Stimulated activated CD4-positive, alpha-beta T cell treated with anti-CD3 and anti-CD28 coated beads, TNF-alpha, amount 100 ng/mL, for 48 hours (primary cell): ENCODE data around the gene ELOVL5.
"Not testable (repeated sequence)": the region's sequence is repeated elsewhere in the genome, so short reads cannot be mapped to it uniquely, and the experiment has no call there.

Experiments
- DNase-seq, 3 donors: peaks; one replicate each; pipeline ENCODE4 v3.0.0-alpha.2; 2020; ENCODE audit warnings: low read depth in 3 of 3

Gene ELOVL5

GRCh38 chr6:53359095-53359842 lies 10.5 kb upstream of the ELOVL5 start:
- peak; percentile 83 to 85 (median 83) for DNase-seq

- DNase-seq: no peak
These were observed 9.8 kb upstream of the ELOVL5 start for GRCh38 chr6:53358440-53359094.

GRCh38 chr6:53357576-53358360 lies 9.0 kb upstream of the ELOVL5 start:
- DNase-seq: no peak

- no peak for DNase-seq
These were observed 4.9 kb upstream of the ELOVL5 start for GRCh38 chr6:53353624-53354023.

DNA sequence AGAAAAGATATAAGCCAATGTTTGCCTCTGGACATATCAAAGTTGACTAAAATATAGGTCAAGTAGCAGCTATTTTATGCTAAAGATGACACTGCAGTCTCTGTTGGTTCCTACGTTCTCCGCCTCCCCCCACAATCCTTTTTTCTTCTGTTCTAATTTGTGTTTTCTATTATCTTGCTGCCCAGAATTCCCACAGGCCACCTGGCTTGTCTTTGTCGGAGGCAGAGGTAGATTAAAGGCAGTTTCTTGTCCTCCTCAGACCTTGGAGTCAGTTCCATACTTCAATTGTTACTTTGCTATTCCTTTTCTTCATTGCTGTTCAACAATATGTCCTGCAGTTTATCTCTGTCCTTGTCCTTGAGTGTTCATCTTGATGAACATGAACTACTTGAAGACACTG lies 3.6 kb upstream of the ELOVL5 start:
- DNase-seq: no peak

DNA sequence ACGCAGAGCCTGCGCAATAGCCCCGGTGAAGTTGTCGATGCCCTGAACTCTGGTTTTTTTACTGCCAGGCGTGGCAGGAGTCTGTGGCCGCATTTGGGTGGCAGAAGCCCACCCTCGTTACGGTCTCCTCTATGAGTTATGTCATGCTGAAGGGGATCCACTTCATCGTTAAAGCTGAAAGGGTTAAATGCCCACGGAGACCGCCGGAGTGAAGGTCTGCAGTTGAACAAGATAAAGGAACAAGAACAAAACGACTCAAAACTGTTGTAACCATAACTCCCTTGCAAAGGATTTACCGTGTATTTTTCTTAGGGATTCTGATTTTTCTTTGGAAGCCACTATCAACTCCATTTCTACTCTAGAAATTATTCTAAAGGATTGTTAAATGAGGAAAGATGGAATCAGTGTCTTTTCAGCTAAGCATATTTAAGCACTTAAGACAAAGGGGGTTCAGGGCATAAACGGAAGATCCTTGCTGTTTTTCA lies 501 bp upstream of the ELOVL5 start:
- no peak for DNase-seq

DNA sequence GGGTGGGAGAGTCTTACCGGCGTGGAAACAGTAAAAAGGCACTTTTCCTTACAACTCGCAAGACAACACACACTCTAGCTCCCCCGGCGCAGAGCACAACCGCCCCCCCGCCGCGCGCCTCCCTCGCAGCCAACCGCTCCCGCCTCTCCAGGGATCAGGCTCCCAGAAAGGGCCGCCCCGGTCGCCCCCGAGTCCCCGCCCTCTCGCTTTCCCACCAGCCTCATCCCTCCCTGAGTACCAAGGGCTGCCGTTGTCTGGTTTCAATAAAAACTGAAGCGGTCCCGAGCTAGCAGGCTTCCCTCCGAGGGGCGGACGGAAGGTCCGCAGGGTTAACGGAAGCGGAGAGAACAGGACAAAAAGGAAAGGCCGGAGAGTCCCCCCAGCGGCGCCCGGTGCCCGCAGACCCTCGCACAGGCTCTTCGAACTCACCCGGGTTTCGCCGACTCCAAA lies 804 bp downstream of the ELOVL5 start:
- peak in 1 of 3 donors; percentile 50 for DNase-seq

DNA sequence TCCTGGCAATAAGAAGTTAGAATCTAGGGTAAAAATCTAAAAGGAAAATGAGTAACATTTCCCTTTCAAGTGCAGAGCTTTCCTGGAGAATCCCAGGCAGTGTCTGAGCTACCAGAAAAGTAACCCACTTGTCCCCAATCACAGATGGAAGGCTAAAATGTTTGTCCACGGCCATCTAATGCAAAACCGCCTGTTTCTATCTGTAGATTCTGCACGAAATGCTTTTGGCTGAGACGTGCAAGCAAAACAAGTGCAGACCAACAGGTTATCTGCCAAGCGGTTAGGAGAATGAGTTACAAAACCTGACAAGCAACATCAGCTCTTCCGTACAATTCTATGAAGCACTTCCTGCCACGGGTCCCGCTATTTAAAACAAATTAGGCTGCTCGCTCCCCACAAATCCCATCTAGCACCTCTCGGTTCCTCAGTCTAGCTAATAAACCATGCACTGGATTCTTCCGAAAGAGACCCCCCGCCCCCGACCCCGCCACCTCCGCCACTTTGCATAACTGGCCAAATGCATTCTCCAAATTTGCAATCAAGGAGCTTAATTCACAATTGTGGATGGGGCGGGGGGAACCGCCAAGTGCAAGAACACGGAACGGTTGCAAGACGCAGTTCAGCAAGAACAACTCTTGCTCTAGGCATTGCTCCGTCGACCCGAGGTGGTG lies 1.4 kb downstream of the ELOVL5 start:
- no peak for DNase-seq

GRCh38 chr6:53346049-53346448 lies 2.7 kb downstream of the ELOVL5 start:
- DNase-seq: not testable (repeated sequence)

GRCh38 chr6:53344969-53345368 lies 3.8 kb downstream of the ELOVL5 start:
- no peak for DNase-seq

- DNase-seq: no peak
These were observed 5.7 kb downstream of the ELOVL5 start for GRCh38 chr6:53343092-53343491.

DNA sequence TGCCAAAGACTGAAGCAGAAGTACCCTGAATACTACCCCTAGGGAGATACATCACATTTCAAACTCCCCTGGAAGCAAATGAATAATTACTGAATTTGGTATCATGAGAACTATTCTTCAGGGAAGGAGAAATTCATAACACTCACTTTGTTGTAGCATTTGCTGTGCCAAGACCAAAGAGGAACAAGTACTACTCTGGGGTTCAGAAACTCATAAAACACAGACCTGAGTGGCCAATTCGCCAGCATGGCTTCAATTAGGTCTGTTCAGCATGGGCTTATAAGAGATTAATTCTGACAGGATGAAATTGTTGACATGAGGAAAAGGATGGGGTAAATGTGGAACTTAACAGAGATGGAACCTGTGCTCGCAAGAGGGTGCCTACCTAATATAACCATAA lies 6.5 kb downstream of the ELOVL5 start:
- DNase-seq: no peak

GRCh38 chr6:53340536-53340935 lies 8.2 kb downstream of the ELOVL5 start:
- DNase-seq: no peak

- no peak for DNase-seq
These were observed 9.3 kb downstream of the ELOVL5 start for GRCh38 chr6:53339424-53339823.

- DNase-seq: no peak
These were observed 10.4 kb downstream of the ELOVL5 start for GRCh38 chr6:53338304-53338703.

DNA sequence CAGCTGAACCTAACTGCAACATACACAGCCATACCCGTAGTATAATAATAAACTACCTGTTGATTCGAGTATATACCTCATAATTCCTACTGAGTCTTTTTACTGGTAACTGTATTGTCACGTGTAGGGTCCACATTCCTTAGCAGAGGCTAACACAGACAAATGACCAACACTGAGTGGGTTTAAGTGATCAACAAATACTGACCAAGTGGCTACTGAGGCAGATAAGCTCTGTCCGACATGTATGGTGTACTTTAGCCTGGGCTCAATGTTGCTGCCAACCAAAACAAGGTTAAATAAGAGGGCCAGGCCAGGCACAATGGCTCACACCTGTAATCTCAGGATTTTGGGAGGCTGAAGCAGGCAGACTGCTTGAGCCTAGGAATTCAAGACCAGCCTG lies 12.7 kb downstream of the ELOVL5 start:
- no peak for DNase-seq

DNA sequence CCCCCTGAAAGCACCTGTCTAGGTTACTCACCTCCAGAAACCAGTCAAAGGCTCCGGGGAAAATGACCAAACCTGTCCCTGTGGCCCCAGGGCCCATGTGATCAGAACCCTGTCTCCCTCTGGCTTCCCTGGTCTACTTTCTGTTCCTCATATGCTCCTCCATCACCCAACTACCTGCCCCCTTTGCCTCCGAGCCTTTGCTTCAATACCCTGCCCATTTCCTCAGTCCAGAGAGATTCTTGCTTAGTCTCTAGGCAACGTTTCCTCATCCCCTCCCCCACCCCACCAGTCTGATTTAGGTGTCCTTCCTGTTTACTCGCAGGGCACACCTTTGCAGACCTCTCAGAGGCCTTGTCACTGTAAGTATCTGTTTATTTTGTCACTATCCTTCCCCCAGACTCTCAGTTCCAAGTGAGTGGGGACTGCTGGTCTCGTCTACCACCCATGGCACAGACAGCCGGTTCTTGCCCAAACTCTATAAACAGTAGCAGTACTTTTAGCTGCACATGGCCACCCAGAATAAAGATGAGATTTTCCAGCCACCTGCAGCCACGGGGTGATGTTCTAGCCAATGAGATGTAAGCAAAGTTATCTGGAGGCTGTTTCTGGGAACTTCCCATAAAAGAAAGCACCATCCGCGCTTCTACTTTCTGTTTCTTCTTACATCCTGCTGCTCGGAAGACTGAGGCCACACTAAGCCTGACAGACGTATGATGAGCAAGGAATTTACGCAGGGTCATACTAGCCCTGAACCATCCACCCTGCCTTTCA lies 13.3 kb downstream of the ELOVL5 start:
- peak in 2 of 3 donors; percentile 44 to 47 for DNase-seq

- DNase-seq: no peak
These were observed 15.0 kb downstream of the ELOVL5 start for GRCh38 chr6:53333439-53334408.

- DNase-seq: no peak
These were observed 17.1 kb downstream of the ELOVL5 start for GRCh38 chr6:53331678-53332077.

DNA sequence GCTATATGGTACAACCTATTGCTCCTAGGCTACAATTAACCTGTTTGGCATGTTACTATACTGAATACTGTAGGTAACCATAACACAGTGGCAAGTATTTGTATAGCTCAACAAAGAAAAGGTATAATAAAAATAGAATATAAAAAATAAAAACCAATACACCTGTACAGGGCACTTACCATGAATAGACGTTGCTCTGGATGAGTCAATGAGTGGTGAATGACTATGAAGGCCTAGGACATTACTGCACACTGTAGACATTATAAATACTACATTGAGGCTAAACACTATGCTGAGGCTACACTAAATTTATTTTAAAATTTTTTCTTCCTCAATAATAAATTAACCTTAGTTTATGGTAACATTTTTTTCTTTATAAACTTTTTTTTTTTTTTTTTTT lies 18.6 kb downstream of the ELOVL5 start:
- DNase-seq: no peak
